ENCODE measurements around the gene INHBA. TPM values are rescaled to one million over a fixed set of nuclear protein-coding genes. Genes with fewer than 3 reads are reported as not detected.

The INHBA gene
- total RNA-seq, 1 experiment from 2014 or later, result 1.0 TPM

GRCh38 chr7:41688012-41688625, 14.8 kb downstream of the INHBA start (continued):
- TF ChIP-seq HMGA2 (CRISPR knock-in tag; IDR thresholded peaks at IDR 0.05), result no peak

GRCh38 chr7:41685684-41686083, 17.2 kb downstream of the INHBA start:
- Mint-ChIP-seq H3K4me3 (no peak overlapping the region), H3K9me3 (no peaks in the 10 kb centered on the region), H3K36me3 (no peaks in the 10 kb centered on the region), H3K4me1 (peaks cover 31% of the 10 kb centered on the region), H3K27me3 (ENCODE audit: low read depth) (no peaks in the 10 kb centered on the region), H3K27ac (no peak overlapping the region)
- ATAC-seq (no peak), DNase-seq (ENCODE audit: low spot score) (no peak)
- ChIA-PET CTCF (interaction anchor here (1.6 kb wide), 1 partner anchor 20 kb away, joined by 6 read pairs; no protein-coding TSS in a partner anchor), POLR2A (interaction anchor here (0.6 kb wide), 1 partner anchor 76 kb away, joined by 10 read pairs; no protein-coding TSS in a partner anchor)
- TF ChIP-seq ZNF671 (CRISPR knock-in tag; IDR thresholded peaks at IDR 0.05) (no peak), STAT6 (CRISPR knock-in tag; conservative IDR thresholded peaks at IDR 0.05; ENCODE audit: low read depth) (no peak), ZNF416 (CRISPR knock-in tag; IDR thresholded peaks at IDR 0.05) (no peak), FOXJ3 (CRISPR knock-in tag; IDR thresholded peaks at IDR 0.05; ENCODE audit: borderline replicate concordance) (no peak), NFYB (CRISPR knock-in tag; conservative IDR thresholded peaks at IDR 0.05; ENCODE audit: low read depth) (no peak), ATF2 (CRISPR knock-in tag; IDR thresholded peaks at IDR 0.05; ENCODE audit: borderline replicate concordance, low read depth) (no peak), IRF2 (CRISPR knock-in tag; IDR thresholded peaks at IDR 0.05; ENCODE audit: borderline replicate concordance, low read depth) (no peak), PREB (CRISPR knock-in tag; IDR thresholded peaks at IDR 0.05; ENCODE audit: borderline replicate concordance) (no peak), ZNF396 (CRISPR knock-in tag; IDR thresholded peaks at IDR 0.05; ENCODE audit: borderline replicate concordance) (no peak), NR1H2 (CRISPR knock-in tag; IDR thresholded peaks at IDR 0.05) (no peak)

GRCh38 chr7:41682422-41682821, 20.5 kb downstream of the INHBA start:
- ATAC-seq (no peak), DNase-seq (ENCODE audit: low spot score) (no peak)
- POLR2A ChIA-PET, result no interaction called here
- peaks cover 4% of the 10 kb centered on the region; the same call in 1 of the 2 replicates for H3K9me3 Mint-ChIP-seq
- no peak overlapping the region for H3K4me3 Mint-ChIP-seq
- no peak overlapping the region for H3K27ac Mint-ChIP-seq
- H3K36me3 Mint-ChIP-seq, result no peaks in the 10 kb centered on the region
- H3K27me3 Mint-ChIP-seq (ENCODE audit: low read depth), result no peaks in the 10 kb centered on the region
- CTCF ChIA-PET, result interaction anchor here (1.5 to 2.1 kb wide), 2 partner anchors 8 to 23 kb away, joined by 3 to 5 read pairs; no protein-coding TSS in a partner anchor
- peaks cover 15% of the 10 kb centered on the region for H3K4me1 Mint-ChIP-seq
- TF ChIP-seq RORB (CRISPR knock-in tag; IDR thresholded peaks at IDR 0.05), result no peak
- no peak for TF ChIP-seq AFF4 (CRISPR knock-in tag; IDR thresholded peaks at IDR 0.05; ENCODE audit: borderline replicate concordance)
- no peak for TF ChIP-seq ZNF317 (CRISPR knock-in tag; IDR thresholded peaks at IDR 0.05; ENCODE audit: borderline replicate concordance, low read depth)
- TF ChIP-seq ATF3 (CRISPR knock-in tag; conservative IDR thresholded peaks at IDR 0.05), result no peak
- no peak for TF ChIP-seq ZNF281 (CRISPR knock-in tag; IDR thresholded peaks at IDR 0.05)
- TF ChIP-seq IRF2 (CRISPR knock-in tag; IDR thresholded peaks at IDR 0.05; ENCODE audit: borderline replicate concordance, low read depth), result no peak
- TF ChIP-seq NFATC4 (CRISPR knock-in tag; IDR thresholded peaks at IDR 0.05), result no peak
- no peak for TF ChIP-seq NR1H2 (CRISPR knock-in tag; IDR thresholded peaks at IDR 0.05)
- no peak for TF ChIP-seq ZNF512 (CRISPR knock-in tag; IDR thresholded peaks at IDR 0.05; ENCODE audit: borderline replicate concordance)

All from WTC11 (cell line).